Neural crest cell (in vitro differentiated cells): Measurements from ENCODE around the gene NID1. TPM values are rescaled to one million over a fixed set of nuclear protein-coding genes. Genes with fewer than 3 reads are reported as not detected.
"Not testable (repeated sequence)": the region's sequence is repeated elsewhere in the genome, so short reads cannot be mapped to it uniquely, and the experiment has no call there.

ENCODE experiments used
- DNase-seq: peaks from one replicate; pipeline ENCODE4 v3.0.0; 2021; ENCODE audit warnings: low read depth, mixed read lengths, low spot score
- H3K27ac Mint-ChIP-seq: one replicate; pipeline ENCODE4 v1.8.0; 2021; ENCODE audit warnings: mild to moderate bottlenecking, mixed read lengths; ENCODE audit not compliant: unreplicated experiment
- H3K27me3 Mint-ChIP-seq: 2 replicates; pipeline ENCODE4 v1.8.0; 2021; ENCODE audit warnings: low read depth, mild to moderate bottlenecking, mixed read lengths
- H3K36me3 Mint-ChIP-seq: 2 replicates; pipeline ENCODE4 v1.8.0; 2021; ENCODE audit warnings: low read depth, mild to moderate bottlenecking, mixed read lengths
- H3K4me1 Mint-ChIP-seq: 2 replicates; pipeline ENCODE4 v1.8.0; 2021; ENCODE audit warnings: mixed read lengths
- H3K4me3 Mint-ChIP-seq: one replicate; pipeline ENCODE4 v1.8.0; 2021; ENCODE audit warnings: mild to moderate bottlenecking, mixed read lengths
- H3K9me3 Mint-ChIP-seq: 2 replicates; pipeline ENCODE4 v1.8.0; 2021; ENCODE audit warnings: mixed read lengths
- total RNA-seq: library from RNA; stranded (reverse); gene quantifications from 2 replicates; pipeline ENCODE4 v1.2.1, GENCODE V29; 2021
- TF ChIP-seq, protein P1 (sequence below): fragments of 200-600 bp; sonication (generic); conservative IDR thresholded peaks from 2 replicates; pipeline ENCODE4 v1.5.0; 2021; ENCODE audit warnings: antibody characterized with exemption, mild to moderate bottlenecking

The NID1 gene
- total RNA-seq, 1 donor from 2014 or later, result 90.3 TPM

DNA sequence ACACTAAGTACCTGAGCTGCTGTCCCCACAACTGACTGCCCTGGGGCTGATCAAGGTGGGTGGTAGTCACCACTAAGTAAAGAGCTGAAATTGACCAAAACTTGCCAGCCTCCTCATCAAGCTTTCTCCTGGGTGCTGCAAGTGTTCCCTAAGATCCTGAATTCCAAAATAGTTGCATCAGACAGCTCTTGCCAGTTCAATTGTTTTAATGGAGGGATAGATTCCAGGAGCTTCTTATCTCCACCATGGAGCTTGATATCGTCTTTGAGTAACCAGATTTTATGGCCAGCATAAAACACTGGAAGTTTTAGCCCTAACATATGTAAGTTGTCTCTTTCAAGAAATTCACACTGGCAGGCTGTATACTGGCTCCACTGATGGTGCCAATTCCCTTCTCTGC is 90.3 kb downstream of the NID1 start:
- Mint-ChIP-seq H3K27me3 (no peaks in the 10 kb centered on the region), H3K9me3 (no peaks in the 10 kb centered on the region), H3K4me3 (no peak overlapping the region), H3K27ac (no peak overlapping the region), H3K4me1 (peaks cover 24% of the 10 kb centered on the region), H3K36me3 (peaks cover 11% of the 10 kb centered on the region)
- DNase-seq, result no peak
- TF ChIP-seq, protein P1, sequence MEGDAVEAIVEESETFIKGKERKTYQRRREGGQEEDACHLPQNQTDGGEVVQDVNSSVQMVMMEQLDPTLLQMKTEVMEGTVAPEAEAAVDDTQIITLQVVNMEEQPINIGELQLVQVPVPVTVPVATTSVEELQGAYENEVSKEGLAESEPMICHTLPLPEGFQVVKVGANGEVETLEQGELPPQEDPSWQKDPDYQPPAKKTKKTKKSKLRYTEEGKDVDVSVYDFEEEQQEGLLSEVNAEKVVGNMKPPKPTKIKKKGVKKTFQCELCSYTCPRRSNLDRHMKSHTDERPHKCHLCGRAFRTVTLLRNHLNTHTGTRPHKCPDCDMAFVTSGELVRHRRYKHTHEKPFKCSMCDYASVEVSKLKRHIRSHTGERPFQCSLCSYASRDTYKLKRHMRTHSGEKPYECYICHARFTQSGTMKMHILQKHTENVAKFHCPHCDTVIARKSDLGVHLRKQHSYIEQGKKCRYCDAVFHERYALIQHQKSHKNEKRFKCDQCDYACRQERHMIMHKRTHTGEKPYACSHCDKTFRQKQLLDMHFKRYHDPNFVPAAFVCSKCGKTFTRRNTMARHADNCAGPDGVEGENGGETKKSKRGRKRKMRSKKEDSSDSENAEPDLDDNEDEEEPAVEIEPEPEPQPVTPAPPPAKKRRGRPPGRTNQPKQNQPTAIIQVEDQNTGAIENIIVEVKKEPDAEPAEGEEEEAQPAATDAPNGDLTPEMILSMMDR, result no peak

DNA sequence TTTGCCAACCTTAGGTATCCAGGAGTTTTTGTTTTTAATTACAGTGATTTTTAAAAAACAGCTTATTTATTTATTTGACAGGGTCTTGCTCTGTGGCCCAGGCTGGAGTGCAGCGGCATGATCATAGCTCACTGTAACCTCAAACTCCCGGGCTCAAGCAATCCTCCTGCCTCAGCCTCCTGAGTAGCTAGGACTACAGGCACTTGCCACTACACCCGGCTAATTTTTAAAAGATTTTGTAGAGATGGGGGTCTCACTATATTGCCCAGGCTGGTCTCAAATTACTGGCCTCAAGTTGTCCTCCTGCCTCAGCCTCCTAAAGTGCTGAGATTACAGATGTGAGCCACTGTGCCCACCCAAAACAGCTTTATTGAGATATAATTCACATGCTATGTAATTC is 92.2 kb downstream of the NID1 start:
- Mint-ChIP-seq H3K4me3 (peak overlapping the region; percentile 77), H3K4me1 (peaks cover 15% of the 10 kb centered on the region)
- not testable (repeated sequence) for H3K27ac Mint-ChIP-seq, H3K36me3 Mint-ChIP-seq, H3K27me3 Mint-ChIP-seq, DNase-seq, H3K9me3 Mint-ChIP-seq

DNA sequence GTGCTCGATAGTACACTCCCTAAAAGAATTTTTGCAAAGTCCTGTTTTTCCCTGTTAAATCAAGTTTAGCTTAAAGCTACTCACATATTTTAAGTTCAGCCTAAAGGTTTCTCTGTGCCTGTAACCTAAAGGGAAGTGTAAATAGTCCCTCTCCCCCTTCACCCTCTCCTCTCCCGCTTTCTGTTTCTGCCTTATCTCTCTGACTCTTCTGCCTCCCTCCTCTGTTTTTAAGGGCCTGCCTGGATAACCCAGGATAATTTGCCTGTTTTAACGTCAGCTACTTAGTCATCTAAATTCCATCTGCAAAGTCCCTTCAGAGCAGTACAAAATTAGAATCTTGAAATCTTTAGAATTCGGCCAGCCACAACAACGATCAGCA is 92.6 kb downstream of the NID1 start:
- TF ChIP-seq, protein P1, result no peak
- peaks cover 15% of the 10 kb centered on the region for H3K4me1 Mint-ChIP-seq
- H3K27ac Mint-ChIP-seq, result no peak overlapping the region

DNA sequence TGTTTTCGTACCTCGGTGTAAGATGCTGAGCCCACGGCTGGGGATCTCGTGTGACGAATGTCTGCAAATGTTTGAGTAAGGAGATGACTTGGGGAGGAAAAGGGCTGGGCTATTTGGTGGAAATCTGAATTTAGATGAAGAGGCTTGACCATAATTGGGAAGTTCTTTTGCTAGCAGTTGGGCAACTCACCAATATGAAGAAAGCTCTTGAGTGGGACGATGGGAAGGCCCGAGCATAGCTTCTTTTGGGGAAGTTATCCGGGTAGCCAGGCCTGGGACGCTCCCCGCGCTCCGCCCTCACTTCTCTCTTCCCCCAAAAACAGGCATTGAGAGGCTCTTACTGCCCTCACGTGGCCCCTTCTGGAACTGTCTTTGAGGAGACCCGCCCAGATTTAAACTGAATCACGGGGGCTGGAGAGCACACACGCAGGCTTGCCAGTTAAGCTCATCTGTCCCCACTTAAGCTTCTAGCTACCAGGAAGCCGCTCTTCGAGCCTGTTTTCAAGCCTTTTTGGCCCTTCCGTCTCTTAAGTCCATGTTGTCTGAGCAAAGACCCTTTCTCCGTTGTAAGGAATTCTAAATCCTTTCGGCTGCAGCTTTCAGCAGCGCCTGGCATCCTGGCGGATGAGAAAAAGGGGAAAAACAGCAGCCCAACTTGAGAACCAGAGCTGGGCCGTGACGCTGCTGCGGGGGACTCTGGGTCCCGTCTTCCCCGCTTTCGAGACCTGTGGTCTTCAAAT is 93.1 kb downstream of the NID1 start:
- no peaks in the 10 kb centered on the region for H3K9me3 Mint-ChIP-seq
- TF ChIP-seq, protein P1, result peak; percentile 89
- no peaks in the 10 kb centered on the region for H3K27me3 Mint-ChIP-seq
- peak; percentile 86 for DNase-seq
- no peaks in the 10 kb centered on the region for H3K36me3 Mint-ChIP-seq
- peaks cover 15% of the 10 kb centered on the region for H3K4me1 Mint-ChIP-seq
- H3K27ac Mint-ChIP-seq, result peak overlapping the region; percentile 29
- peak overlapping the region; percentile 77 for H3K4me3 Mint-ChIP-seq

More for the DNA sequence above, 92.6 kb downstream of the NID1 start:
- no peak for DNase-seq
- H3K27me3 Mint-ChIP-seq, result no peaks in the 10 kb centered on the region
- H3K36me3 Mint-ChIP-seq, result peaks cover 4% of the 10 kb centered on the region
- peak overlapping the region; percentile 77 for H3K4me3 Mint-ChIP-seq
- H3K9me3 Mint-ChIP-seq, result no peaks in the 10 kb centered on the region

DNA sequence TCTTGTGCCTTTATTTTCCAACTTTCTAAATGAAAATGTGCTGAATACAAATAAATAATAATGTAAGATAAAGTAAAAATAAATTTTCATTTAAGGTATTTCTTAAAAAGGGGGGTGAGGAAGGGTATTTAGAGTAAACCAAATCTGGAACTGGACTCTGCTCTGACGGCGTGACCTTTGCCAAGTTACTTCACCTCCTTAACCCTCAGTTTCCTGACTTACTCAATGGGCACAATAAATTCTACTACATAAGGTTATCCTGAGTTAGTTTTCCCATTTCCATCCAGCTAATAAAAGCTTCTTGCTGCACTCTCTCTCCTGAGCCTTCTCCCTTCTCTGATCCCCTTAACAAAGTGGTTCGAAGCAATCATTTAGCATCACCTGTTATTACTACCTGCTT is 93.9 kb downstream of the NID1 start:
- H3K4me1 Mint-ChIP-seq, result peaks cover 15% of the 10 kb centered on the region
- no peak overlapping the region for H3K27ac Mint-ChIP-seq
- TF ChIP-seq, protein P1, result no peak
- no peak for DNase-seq
- H3K9me3 Mint-ChIP-seq, result no peaks in the 10 kb centered on the region
- H3K36me3 Mint-ChIP-seq, result no peaks in the 10 kb centered on the region
- H3K4me3 Mint-ChIP-seq, result no peak overlapping the region
- no peaks in the 10 kb centered on the region for H3K27me3 Mint-ChIP-seq

DNA sequence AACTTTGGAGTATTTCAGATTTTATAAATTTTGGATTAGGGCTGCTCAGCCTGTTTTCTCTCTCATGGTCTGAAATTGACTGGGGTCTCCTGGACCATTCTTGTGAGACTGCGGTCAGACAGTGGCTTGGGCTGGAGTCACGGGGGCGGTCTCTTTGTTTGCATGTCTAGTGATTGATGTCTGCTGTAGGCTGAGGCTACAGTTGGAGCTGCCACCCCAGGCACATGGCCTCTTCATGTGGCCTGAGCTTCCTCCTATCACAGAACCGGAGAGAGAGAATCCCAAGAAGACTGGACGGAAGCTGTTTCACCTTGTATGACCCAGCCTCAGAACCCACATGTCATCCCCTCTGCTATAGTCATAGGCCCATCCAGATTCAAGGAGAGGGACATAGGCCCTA is 96.1 kb downstream of the NID1 start:
- H3K36me3 Mint-ChIP-seq, result peaks cover 4% of the 10 kb centered on the region

DNA sequence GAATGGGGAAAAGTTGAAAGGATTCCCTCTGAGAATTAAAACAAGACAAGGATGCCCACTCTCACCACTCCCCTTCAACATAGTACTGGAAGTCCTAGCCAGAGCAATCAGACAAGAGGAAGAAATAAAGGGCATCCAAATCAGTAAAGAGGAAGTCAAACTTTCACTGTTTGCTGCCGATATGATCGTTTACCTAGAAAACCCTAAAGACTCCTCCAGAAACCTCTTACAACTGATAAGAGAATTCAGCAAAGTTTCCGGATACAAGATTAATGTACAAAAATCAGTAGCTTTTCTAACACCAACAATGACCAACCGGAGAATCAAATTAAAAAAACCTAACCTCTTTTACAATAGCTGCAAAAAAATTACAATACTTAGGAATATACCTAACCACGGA is 98.8 kb downstream of the NID1 start:
- not testable (repeated sequence) for H3K27me3 Mint-ChIP-seq, H3K9me3 Mint-ChIP-seq, H3K4me3 Mint-ChIP-seq, DNase-seq, H3K27ac Mint-ChIP-seq, H3K4me1 Mint-ChIP-seq, H3K36me3 Mint-ChIP-seq

More for the DNA sequence above, 96.1 kb downstream of the NID1 start:
- no peak for DNase-seq
- no peaks in the 10 kb centered on the region for H3K27me3 Mint-ChIP-seq
- TF ChIP-seq, protein P1, result no peak
- no peak overlapping the region for H3K27ac Mint-ChIP-seq
- no peak overlapping the region for H3K4me3 Mint-ChIP-seq
- peaks cover 3% of the 10 kb centered on the region for H3K9me3 Mint-ChIP-seq
- peaks cover 15% of the 10 kb centered on the region for H3K4me1 Mint-ChIP-seq
